Gastroesophageal sphincter (tissue), 4 donors: ENCODE results near the gene KIF22. TPM values are rescaled to one million over a fixed set of nuclear protein-coding genes. Genes with fewer than 3 reads are reported as not detected.
"Not testable (repeated sequence)": the region's sequence is repeated elsewhere in the genome, so short reads cannot be mapped to it uniquely, and the experiment has no call there.

Source experiments
- ATAC-seq: fragments of 150-250 bp; one replicate; pipeline ENCODE4 v1.9.1; 2016; ENCODE audit warnings: mild to moderate bottlenecking, moderate library complexity
- H3K27ac ChIP-seq, 4 donors: fragments of 200-600 bp; sonication (generic) in 3 of 4; 1 replicate in 3 of 4; 2 replicates in 1 of 4; pipeline ENCODE4 v1.5.1; 2016 to 2019
- H3K27me3 ChIP-seq: fragments of 200-600 bp; sonication (generic); one replicate; pipeline ENCODE4 v1.5.1; 2019
- H3K36me3 ChIP-seq, 2 donors: fragments of 200-600 bp; sonication (generic); one replicate each; pipeline ENCODE4 v1.5.1; 2019; ENCODE audit warnings: control low read depth in 1 of 2
- H3K4me1 ChIP-seq, 3 donors: fragments of 200-600 bp; sonication (generic); 1 replicate in 2 of 3; 2 replicates in 1 of 3; pipeline ENCODE4 v1.5.1; 2016 to 2019; ENCODE audit warnings: control low read depth in 2 of 3
- H3K4me3 ChIP-seq, 2 donors: fragments of 200-600 bp; sonication (generic); one replicate each; pipeline ENCODE4 v1.5.1; 2019; ENCODE audit warnings: mild to moderate bottlenecking in 1 of 2, moderate library complexity in 1 of 2
- H3K9me3 ChIP-seq, 3 donors: fragments of 200-600 bp; sonication (generic); one replicate each; pipeline ENCODE4 v1.5.1; 2017 to 2019; ENCODE audit warnings: control low read depth in 2 of 3
- EP300 ChIP-seq: sonication (generic); formaldehyde crosslinking; IDR thresholded peaks from one replicate; pipeline ENCODE4 v1.6.1; 2017; ENCODE audit warnings: antibody characterized with exemption, mild to moderate bottlenecking
- POLR2A ChIP-seq, 2 donors: fragments of 450-650 bp; IDR thresholded peaks; one replicate each; pipeline ENCODE4 v1.6.1; 2017; ENCODE audit warnings: antibody characterized with exemption in 2 of 2, mild to moderate bottlenecking in 2 of 2, moderate library complexity in 1 of 2
- POLR2AphosphoS5 ChIP-seq: sonication (generic); formaldehyde crosslinking; IDR thresholded peaks from one replicate; pipeline ENCODE4 v1.6.1; 2017; ENCODE audit warnings: antibody characterized with exemption
- WGBS, 2 donors: methylation state at CpG; one replicate each; pipeline ENCODE4 v1.1.5; 2018; ENCODE audit warnings: low coverage in 1 of 2; 5-methylcytosine and 5-hydroxymethylcytosine counted together
- total RNA-seq, 4 donors: library from RNA; depleted of rRNA; stranded (reverse); fragments of >200 nt; gene quantifications; one replicate each; pipeline ENCODE4 v1.1.0, GENCODE V29; 2016
- TF ChIP-seq, protein P1 (sequence below), 4 experiments: fragments of 200-600 bp in 2 of 4; fragments of 450-650 bp in 2 of 4; sonication (generic) in 1 of 4; IDR thresholded peaks; one replicate each; pipeline ENCODE4 v1.5.1; 2017 to 2019; ENCODE audit warnings: antibody characterized with exemption in 4 of 4, mild to moderate bottlenecking in 2 of 4, moderate library complexity in 2 of 4

Gene KIF22
- total RNA-seq, 4 donors from 2014 or later, result 9.4 to 17.3 (median 12.8) TPM

DNA sequence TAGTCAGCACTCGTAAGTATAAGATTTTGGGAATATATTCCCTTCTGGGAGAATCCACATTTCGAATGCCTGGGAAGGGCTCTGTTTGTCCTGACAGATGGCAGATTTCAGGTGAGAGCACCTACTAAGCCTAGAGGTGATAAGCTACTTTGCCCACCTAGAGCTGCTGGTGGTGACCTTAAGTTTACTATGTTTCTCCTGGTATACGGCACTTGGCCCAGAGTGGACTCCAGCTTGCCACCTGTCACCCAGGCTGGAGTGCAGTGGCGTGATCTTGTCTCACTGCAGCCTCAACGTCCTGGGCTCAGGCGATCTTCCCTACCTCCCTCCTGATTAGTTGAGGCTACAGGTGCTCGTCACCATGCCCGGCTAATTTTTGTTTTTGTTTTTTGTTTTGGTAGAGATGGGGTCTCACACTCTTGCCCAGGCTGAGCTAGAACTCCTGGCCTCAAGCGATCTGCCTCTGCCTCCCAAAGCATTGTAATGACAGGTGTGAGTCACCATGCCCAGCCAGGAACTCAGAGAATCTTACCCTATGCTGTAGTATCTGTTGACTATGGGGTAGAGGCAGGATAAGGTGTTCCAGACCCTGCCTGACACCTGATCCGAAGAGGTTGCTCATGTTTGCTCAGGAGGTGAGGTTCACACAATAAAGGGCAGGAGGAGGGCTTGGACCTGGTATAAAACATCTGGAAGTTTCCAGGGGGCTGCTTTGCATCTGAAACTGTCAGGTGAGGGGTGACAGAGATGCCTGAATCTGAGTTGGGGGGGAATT, 12.8 kb upstream of the KIF22 start, which contains the start of gene ZG16:
TSS of gene ZG16 (plus strand) at position 681 of the 775 bp plus-strand sequence. CDS start 1,011 bp downstream, outside the sequence.
- H3K27me3 ChIP-seq, result peaks cover 30% of the 10 kb centered on the region
- TF ChIP-seq POLR2A (IDR thresholded peaks at IDR 0.05) (no peak), POLR2AphosphoS5 (no peak), EP300 (no peak)
- TF ChIP-seq, protein P1, sequence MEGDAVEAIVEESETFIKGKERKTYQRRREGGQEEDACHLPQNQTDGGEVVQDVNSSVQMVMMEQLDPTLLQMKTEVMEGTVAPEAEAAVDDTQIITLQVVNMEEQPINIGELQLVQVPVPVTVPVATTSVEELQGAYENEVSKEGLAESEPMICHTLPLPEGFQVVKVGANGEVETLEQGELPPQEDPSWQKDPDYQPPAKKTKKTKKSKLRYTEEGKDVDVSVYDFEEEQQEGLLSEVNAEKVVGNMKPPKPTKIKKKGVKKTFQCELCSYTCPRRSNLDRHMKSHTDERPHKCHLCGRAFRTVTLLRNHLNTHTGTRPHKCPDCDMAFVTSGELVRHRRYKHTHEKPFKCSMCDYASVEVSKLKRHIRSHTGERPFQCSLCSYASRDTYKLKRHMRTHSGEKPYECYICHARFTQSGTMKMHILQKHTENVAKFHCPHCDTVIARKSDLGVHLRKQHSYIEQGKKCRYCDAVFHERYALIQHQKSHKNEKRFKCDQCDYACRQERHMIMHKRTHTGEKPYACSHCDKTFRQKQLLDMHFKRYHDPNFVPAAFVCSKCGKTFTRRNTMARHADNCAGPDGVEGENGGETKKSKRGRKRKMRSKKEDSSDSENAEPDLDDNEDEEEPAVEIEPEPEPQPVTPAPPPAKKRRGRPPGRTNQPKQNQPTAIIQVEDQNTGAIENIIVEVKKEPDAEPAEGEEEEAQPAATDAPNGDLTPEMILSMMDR (IDR thresholded peaks at IDR 0.05), result no peak
- no peaks in the 10 kb centered on the region for H3K9me3 ChIP-seq
- no peak within 1 kb of the TSS for H3K27ac ChIP-seq
- WGBS, 2 donors, result 74 to 83% methylated on average over 3 to 9 of the region's 10 CpGs
- no peak for ATAC-seq
- H3K4me1 ChIP-seq, result no peaks in the 10 kb centered on the region
- no peaks in the 10 kb centered on the region for H3K36me3 ChIP-seq
- no peak within 1 kb of the TSS for H3K4me3 ChIP-seq

DNA sequence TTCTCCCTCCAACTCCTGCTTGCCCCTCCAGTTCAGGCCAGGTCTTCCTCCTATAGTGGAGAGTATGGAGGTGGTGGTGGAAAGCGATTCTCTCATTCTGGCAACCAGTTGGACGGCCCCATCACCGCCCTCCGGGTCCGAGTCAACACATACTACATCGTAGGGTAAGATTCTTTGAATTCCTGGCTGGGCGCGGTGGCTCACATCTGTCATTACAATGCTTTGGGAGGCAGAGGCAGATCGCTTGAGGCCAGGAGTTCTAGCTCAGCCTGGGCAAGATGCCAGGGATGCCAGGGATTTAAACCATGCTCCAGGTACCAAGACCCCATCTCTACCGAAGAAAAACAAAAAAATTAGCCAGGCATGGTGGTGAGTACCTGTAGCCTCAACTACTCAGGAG, 11.1 kb upstream of the KIF22 start:
- TF ChIP-seq POLR2AphosphoS5, result no peak
- no peak for TF ChIP-seq EP300
- no peak for TF ChIP-seq POLR2A (IDR thresholded peaks at IDR 0.05)
- TF ChIP-seq, protein P1 (IDR thresholded peaks at IDR 0.05), result no peak
- Histone ChIP-seq H3K27ac (no peak overlapping the region), H3K9me3 (no peaks in the 10 kb centered on the region), H3K4me1 (no peaks in the 10 kb centered on the region), H3K4me3 (no peak overlapping the region), H3K36me3 (no peaks in the 10 kb centered on the region), H3K27me3 (peaks cover 30% of the 10 kb centered on the region)
- WGBS, 2 donors, result 83% methylated on average over 1 of the region's 10 CpGs; no CpG with 5 or more reads in 1 of the 2 donors
- ATAC-seq, result no peak

DNA sequence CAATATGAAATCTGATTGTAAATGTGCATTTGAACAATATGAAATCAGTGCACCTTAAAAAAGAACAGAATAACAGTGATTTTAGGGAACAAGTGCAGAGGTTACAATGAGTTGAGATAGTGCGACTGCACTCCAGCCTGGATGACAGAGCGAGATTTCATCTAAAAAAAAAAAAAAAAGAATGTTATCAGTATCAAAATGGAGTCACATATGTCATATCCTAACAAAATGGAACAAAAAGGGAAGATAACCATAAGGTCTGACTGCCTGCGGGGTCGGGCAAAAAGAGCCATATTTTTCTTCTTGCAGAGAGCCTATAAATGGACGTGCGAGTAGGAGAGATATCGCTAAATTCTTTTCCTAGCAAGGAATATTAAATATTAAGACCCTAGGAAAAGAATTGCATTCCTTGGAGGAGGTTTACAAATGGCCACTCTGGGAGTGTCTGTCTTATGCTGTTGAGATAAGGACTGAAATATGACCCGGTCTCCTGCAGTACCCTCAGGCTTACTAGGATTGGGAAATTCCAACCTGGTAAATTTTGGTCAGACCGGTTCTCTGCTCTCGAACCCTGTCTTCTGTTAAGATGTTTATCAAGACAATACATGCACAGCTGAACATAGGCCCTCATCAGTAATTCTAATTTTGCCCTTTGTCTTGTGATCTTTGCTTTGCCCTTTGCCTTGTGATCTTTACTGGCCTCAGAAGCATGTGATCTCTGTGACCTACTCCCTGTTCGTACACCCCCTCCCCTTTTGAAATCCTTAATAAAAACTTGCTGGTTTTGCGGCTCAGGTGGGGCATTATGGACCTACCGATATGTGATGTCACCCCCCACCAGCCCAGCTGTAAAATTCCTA, 7.2 kb upstream of the KIF22 start:
- peaks cover 27% of the 10 kb centered on the region for H3K27me3 ChIP-seq
- H3K4me1 ChIP-seq, H3K9me3 ChIP-seq, H3K4me3 ChIP-seq, H3K27ac ChIP-seq, ATAC-seq, H3K36me3 ChIP-seq: not testable (repeated sequence)
- WGBS, 2 donors, result 58 to 85% methylated on average over 10 to 13 of the region's 13 CpGs

DNA sequence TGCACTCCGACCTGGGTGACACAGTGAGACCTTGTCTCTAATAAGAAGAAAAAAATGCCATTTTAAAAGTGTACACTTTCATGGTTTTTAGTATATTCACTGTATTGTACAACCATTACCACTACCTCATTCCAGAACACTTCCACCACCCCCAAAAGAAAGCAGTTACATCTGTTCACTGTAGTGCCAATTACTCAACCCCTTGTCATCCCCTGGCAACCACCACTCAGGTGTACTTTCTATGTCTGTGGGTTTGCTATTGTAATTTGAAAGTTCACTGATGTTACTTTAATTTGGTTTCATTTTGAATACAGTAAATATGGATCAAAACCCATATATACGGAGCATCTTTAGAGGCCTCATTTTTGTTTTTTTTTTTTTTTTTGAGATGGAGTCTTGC, 6.4 kb upstream of the KIF22 start:
- Histone ChIP-seq H3K9me3 (no peaks in the 10 kb centered on the region), H3K27me3 (peaks cover 19% of the 10 kb centered on the region), H3K4me1 (peaks cover 0 to 8% (median 0%) of the 10 kb centered on the region in 3 donors), H3K27ac (no peak overlapping the region), H3K4me3 (no peak overlapping the region), H3K36me3 (no peaks in the 10 kb centered on the region)
- ATAC-seq, result no peak
- 94 to 100% methylated on average over 2 of the region's 2 CpGs for WGBS, 2 donors
- TF ChIP-seq EP300, result no peak

DNA sequence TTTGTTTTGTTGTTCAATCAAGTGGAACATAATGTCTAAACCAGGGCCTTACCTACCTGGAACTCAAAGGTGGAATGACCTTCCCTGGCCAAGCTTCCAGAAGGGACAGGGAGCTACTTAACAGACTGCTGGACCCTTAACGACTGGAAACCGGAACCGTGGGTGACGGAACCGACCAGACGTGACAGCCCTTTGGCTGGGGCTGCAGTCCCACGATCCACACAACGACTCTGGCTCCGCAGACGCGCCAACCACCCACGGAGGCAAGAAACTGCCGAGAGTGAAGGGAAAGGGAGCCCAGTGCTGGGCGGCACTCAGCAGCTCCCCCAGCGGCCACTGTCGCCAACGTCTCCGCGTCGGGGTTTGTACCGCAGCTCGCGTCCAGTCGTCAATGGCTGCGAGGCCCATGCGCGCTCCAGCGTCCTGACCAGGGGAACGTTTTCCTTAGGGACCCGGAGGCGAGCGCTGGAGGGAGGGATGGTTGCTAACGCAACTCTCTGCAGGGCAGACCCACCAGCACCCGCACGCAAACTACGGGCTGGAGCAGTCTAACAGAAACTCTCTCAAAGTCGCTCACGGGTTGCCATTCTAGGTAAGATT, 5.5 kb upstream of the KIF22 start:
- Histone ChIP-seq H3K27me3 (peaks cover 11% of the 10 kb centered on the region), H3K9me3 (no peaks in the 10 kb centered on the region), H3K4me3 (peak overlapping the region; percentile 2 to 34), H3K36me3 (no peaks in the 10 kb centered on the region), H3K27ac (no peak overlapping the region), H3K4me1 (peaks cover 0 to 15% (median 5%) of the 10 kb centered on the region in 3 donors)
- ATAC-seq, result peak; percentile 91
- whole genome bisulfite sequencing, 2 donors, result 0 to 7% methylated on average over 4 to 15 of the region's 38 CpGs
- TF ChIP-seq EP300 (no peak), POLR2A (IDR thresholded peaks at IDR 0.05) (no peak), POLR2AphosphoS5 (no peak)
- TF ChIP-seq, protein P1 (IDR thresholded peaks at IDR 0.05), result peak; percentile 63 to 84 (median 72)

DNA sequence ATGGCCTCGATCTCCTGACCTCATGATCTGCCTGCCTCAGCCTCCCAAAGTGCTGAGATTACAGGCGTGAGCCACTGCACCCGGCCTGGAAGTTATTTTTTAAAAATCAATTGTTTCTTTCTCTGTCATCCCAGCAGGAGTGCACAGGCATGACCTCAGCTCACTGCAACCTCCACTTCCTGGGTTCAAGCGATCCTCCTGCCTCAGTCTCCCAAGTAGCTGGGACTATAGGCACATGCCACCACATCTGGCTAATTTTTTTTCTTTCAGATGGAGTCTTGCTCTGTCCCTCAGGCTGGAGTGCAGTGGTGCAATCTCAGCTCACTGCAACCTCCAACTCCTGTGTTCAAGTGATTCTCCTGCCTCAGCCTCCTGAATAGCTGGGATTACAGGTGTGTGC, 3.4 kb upstream of the KIF22 start:
- H3K27me3 ChIP-seq, H3K4me3 ChIP-seq, ATAC-seq, H3K9me3 ChIP-seq, H3K27ac ChIP-seq, H3K36me3 ChIP-seq: not testable (repeated sequence)
- 73 to 83% methylated on average over 3 to 4 of the region's 4 CpGs for WGBS, 2 donors
- H3K4me1 ChIP-seq, result peaks cover 0 to 32% (median 13%) of the 10 kb centered on the region in 3 donors
